ENCODE results near the gene ADAD2. TPM values are rescaled to one million over a fixed set of nuclear protein-coding genes. Genes with fewer than 3 reads are reported as not detected.

Gene ADAD2
- total RNA-seq, 1 donor from 2014 or later: not detected

DNA sequence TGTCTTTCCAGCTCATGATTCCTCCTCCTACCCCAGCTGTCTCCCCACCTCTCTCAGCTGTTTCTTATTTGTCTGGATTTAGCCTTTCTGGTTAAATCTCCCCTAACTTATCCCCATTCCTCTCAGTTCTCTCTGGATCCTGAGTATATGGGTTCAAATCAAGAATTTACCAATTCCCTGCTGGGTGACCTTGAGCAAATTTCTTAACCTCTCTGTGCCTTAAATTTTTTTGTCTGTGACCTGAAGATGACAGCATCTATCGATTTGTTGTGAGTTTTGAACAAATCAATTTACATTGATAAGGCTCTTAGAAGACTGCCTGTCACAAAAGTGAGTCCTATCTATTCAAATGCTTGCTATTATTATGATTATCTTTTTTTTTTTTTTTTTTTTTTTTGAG, 50.8 kb downstream of the ADAD2 start:
- no peak for DNase-seq (ENCODE audit: low spot score in 2 of 2)
- FAIRE-seq: no peak

DNA sequence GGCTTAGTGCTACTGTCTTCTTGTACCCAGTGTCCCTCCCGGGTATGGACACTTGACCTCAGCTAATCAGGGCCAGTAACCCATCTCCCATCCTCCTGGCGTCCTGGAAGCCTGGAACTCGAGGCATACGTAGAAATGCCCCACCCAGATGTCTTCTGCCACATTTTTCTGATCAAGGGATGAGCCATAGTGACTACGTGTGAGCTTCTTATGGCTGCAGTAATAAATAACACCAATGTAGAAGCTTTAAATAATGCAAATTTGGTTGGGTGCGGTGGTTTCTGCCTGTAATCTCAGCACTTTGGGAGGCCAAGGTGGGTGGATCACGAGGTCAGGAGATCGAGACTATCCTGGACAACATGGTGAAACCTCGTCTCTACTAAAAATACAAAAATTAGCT, 51.9 kb downstream of the ADAD2 start:
- no peak for FAIRE-seq
- no peak for DNase-seq (ENCODE audit: low spot score in 2 of 2)

DNA sequence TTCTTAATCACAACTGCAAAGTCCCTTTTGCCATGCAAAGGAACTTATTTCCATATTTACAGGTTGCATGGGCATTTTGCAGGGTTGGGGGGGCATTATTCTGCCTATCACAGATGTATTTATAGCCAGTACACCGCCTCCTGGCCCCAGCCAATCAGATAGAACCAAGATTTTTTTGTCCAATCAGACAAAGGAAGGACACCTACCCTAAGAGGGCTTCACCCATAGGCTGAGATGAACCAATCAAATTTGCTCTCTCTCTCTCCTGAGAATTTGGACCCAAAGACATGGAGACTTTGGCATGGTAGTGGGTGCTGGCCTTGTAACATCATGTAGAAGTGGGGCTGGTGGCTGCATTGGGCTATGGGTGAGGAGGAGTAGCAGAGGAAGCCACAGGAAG, 52.8 kb downstream of the ADAD2 start:
- FAIRE-seq: no peak
- no peak for DNase-seq (ENCODE audit: low spot score in 2 of 2)

DNA sequence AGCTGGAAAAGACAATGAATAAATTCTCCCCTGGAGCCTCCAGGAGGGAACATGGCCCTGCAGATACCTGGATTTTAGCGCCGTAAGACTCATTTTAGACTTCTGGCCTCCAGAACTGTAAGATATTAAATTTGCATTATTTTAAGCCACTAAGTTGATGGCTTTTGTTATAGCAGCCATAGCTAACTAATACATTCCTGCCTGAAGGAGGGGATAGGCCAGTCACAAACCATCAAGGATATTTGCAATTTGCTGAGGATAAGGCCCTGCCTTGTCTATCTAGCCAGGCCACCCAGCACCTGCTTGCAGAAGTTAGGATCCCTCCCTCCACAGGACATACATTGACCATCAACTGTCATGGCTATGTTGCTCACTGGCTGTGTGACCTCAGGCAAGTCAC, 53.8 kb downstream of the ADAD2 start:
- FAIRE-seq (no peak), DNase-seq (ENCODE audit: low spot score in 2 of 2) (no peak)

DNA sequence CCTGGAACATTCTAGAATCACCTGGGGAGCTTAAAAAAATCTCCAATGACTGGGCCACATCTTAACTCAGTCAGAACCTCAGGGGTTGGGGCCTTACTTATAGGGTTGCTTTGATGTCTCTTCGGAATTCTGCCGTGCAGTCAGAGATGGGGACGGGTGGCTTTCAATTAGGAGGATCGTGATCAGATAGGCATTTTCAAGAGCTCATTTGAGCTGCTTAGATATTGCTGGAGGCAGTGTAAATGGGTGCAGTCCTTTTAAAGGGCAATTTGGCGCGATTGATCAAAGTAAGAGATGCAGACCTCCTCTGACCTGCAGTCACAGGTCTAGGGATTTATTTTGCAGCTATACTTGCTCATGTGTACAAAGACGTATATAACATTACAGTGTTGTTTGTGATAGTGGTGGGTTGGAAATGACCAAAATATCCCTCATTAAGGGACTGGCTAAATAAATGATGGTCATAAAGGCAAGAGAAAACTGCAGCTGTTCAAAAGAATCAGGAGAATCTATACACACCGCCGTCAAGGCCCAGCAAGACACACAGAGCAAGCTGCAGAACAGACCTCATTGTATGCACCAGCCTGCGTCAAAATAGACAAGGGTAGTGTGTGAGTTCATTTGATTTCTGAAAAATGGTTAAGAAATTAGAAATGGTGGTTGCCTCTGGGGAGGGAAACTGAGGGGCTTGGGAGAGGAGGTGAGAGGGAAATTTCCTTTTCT, 55.2 kb downstream of the ADAD2 start:
- DNase-seq (ENCODE audit: low spot score in 2 of 2): no peak
- no peak for FAIRE-seq

DNA sequence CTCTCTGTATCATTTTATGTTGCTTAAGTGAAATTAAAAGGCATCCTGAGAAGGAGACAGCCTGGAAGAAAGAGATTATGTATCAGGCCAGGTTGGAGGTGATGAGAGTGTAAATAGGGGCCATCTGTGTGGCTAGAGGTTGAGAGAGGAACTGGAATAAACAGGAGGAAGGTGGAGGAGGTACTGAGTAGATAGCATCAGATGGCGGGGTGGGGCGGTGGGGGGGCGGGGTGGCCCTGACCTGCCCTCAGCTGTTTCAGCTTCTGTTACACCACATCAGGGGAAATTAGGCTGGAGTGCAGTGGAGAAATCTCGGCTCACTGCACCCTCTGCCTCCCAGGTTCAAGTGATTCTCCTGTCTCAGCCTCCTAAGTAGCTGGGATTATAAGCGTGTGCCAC, 55.7 kb downstream of the ADAD2 start:
- FAIRE-seq: no peak

More for the DNA sequence above, 55.7 kb downstream of the ADAD2 start:
- DNase-seq (ENCODE audit: low spot score in 2 of 2): no peak

Other genes with a start within 250 kb of the ADAD2 start
- gene OSGIN1, start 237.9 kb upstream of the ADAD2 start, total RNA-seq: not detected
- 6.9 TPM for gene NECAB2, start 222.9 kb upstream of the ADAD2 start, total RNA-seq
- gene SLC38A8, start 148.4 kb upstream of the ADAD2 start, total RNA-seq: not detected
- 76.6 TPM for gene MBTPS1, start 74.2 kb upstream of the ADAD2 start, total RNA-seq
- gene HSDL1, start 46.0 kb upstream of the ADAD2 start, total RNA-seq: 223 TPM
- gene DNAAF1, start 45.8 kb upstream of the ADAD2 start, total RNA-seq: 0.41 TPM
- gene TAF1C, start 4.1 kb upstream of the ADAD2 start, total RNA-seq: 18.8 TPM
- gene KCNG4, start 48.9 kb downstream of the ADAD2 start, total RNA-seq: not detected
- 0.82 TPM for gene WFDC1, start 103.7 kb downstream of the ADAD2 start, total RNA-seq
- 6.1 TPM for gene ATP2C2, start 177.4 kb downstream of the ADAD2 start, total RNA-seq

Data from frontal cortex (tissue), 4 donors.